HG03439 (cell line): ENCODE results near the gene UPF1.
"Not testable (repeated sequence)": the region's sequence is repeated elsewhere in the genome, so short reads cannot be mapped to it uniquely, and the experiment has no call there.

ENCODE experiments used
- ATAC-seq: cut with Tn5 transposase; IDR thresholded peaks from one replicate; pipeline ENCODE4 v1.9.1; 2021; ENCODE audit warnings: mild to moderate bottlenecking, moderate library complexity; ENCODE audit not compliant: unreplicated experiment

The UPF1 gene

GRCh38 chr19:18798384-18799352, 33.1 kb upstream of the UPF1 start:
- ATAC-seq: no peak

- ATAC-seq: no peak
These were observed 32.3 kb upstream of the UPF1 start for GRCh38 chr19:18799389-18799970.

- no peak for ATAC-seq
These were observed 31.7 kb upstream of the UPF1 start for GRCh38 chr19:18800079-18800478.

GRCh38 chr19:18800636-18801035, 31.1 kb upstream of the UPF1 start:
- ATAC-seq: no peak

- no peak for ATAC-seq
These were observed 29.4 kb upstream of the UPF1 start for GRCh38 chr19:18802354-18802753.

- no peak for ATAC-seq
These were observed 28.1 kb upstream of the UPF1 start for GRCh38 chr19:18803550-18804138.

- ATAC-seq: no peak
These were observed 27.6 kb upstream of the UPF1 start for GRCh38 chr19:18804139-18804601.

- ATAC-seq: no peak
These were observed 27.1 kb upstream of the UPF1 start for GRCh38 chr19:18804643-18805042.

GRCh38 chr19:18807861-18808331, 23.9 kb upstream of the UPF1 start:
- no peak for ATAC-seq

- ATAC-seq: no peak
These were observed 22.4 kb upstream of the UPF1 start for GRCh38 chr19:18809149-18809868.

GRCh38 chr19:18811638-18812037, 20.1 kb upstream of the UPF1 start:
- ATAC-seq: not testable (repeated sequence)

- ATAC-seq: no peak
These were observed 17.7 kb upstream of the UPF1 start for GRCh38 chr19:18814063-18814462.

- no peak for ATAC-seq
These were observed 16.1 kb upstream of the UPF1 start for GRCh38 chr19:18815673-18816072.

- not testable (repeated sequence) for ATAC-seq
These were observed 15.1 kb upstream of the UPF1 start for GRCh38 chr19:18816645-18817044.

- no peak for ATAC-seq
These were observed 14.2 kb upstream of the UPF1 start for GRCh38 chr19:18817574-18817973.

- no peak for ATAC-seq
These were observed 3.0 kb upstream of the UPF1 start for GRCh38 chr19:18828786-18829185.

GRCh38 chr19:18830488-18830887, 1.3 kb upstream of the UPF1 start:
- no peak for ATAC-seq

GRCh38 chr19:18832306-18833140, 764 bp downstream of the UPF1 start:
- peak; percentile 39 for ATAC-seq

GRCh38 chr19:18833141-18833476, 1.4 kb downstream of the UPF1 start:
- no peak for ATAC-seq
